ENCODE measurements around the gene RHOC. TPM values are rescaled to one million over a fixed set of nuclear protein-coding genes. Genes with fewer than 3 reads are reported as not detected.

Gene RHOC
- total RNA-seq, 4 donors from 2014 or later: 163 to 632 (median 483) TPM

DNA sequence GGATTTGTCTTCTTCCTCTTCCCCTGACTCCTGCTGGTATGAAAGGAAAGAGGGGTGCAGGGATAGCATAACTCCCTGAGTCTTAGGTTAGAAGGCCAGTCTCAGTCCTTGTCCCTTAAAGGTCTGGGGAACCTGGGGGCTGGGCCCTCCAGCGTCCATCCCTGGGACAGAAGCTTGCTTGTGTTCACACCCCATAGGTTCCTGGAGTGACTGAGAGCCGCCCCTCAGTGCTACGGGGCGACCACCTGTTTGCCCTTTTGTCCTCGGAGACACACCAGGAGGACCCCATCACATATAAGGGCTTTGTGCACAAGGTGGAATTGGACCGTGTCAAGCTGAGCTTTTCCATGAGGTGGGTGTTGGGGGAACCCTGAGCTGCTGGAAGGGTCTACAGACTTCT, 13.1 kb downstream of the RHOC start:
- TF ChIP-seq, protein P1, sequence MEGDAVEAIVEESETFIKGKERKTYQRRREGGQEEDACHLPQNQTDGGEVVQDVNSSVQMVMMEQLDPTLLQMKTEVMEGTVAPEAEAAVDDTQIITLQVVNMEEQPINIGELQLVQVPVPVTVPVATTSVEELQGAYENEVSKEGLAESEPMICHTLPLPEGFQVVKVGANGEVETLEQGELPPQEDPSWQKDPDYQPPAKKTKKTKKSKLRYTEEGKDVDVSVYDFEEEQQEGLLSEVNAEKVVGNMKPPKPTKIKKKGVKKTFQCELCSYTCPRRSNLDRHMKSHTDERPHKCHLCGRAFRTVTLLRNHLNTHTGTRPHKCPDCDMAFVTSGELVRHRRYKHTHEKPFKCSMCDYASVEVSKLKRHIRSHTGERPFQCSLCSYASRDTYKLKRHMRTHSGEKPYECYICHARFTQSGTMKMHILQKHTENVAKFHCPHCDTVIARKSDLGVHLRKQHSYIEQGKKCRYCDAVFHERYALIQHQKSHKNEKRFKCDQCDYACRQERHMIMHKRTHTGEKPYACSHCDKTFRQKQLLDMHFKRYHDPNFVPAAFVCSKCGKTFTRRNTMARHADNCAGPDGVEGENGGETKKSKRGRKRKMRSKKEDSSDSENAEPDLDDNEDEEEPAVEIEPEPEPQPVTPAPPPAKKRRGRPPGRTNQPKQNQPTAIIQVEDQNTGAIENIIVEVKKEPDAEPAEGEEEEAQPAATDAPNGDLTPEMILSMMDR (IDR thresholded peaks at IDR 0.05): no peak
- no peak for TF ChIP-seq POLR2A (IDR thresholded peaks at IDR 0.05)
- Histone ChIP-seq H3K36me3 (peaks cover 0 to 89% (median 0%) of the 10 kb centered on the region in 3 donors), H3K4me3 (no peak overlapping the region)

DNA sequence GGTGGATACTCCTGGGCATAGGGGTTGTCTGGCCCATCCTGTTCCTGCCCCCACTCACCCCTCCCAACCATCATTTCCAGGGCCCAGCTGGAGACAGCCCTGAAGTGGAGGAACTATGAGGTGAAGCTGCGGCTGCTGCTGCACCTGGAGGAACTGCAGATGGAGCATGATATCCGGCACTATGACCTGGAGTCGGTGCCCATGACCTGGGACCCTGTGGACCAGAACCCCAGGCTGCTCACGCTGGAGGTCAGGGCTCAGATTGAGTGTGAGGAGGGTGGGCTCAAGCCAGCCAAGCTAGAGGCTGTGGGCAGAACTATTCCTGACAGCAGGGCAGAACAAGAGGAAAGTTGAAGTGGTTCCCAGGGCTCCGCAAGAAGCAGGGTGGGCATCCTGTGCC, 14.2 kb downstream of the RHOC start:
- no peak overlapping the region for H3K4me3 ChIP-seq
- peaks cover 0 to 86% (median 0%) of the 10 kb centered on the region in 3 donors for H3K36me3 ChIP-seq
- H3K27ac ChIP-seq: no peak overlapping the region
- H3K4me1 ChIP-seq: peaks cover 0 to 2% (median 0%) of the 10 kb centered on the region in 4 donors
- no peaks in the 10 kb centered on the region for H3K27me3 ChIP-seq
- peak in 1 of 3 donors; percentile 33 for DNase-seq
- TF ChIP-seq, protein P1 (IDR thresholded peaks at IDR 0.05): no peak
- no peak for TF ChIP-seq POLR2A (IDR thresholded peaks at IDR 0.05)
- H3K9me3 ChIP-seq: no peaks in the 10 kb centered on the region

More for the DNA sequence above, 13.1 kb downstream of the RHOC start:
- H3K27ac ChIP-seq: no peak overlapping the region
- DNase-seq: peak in 1 of 3 donors; percentile 18
- no peaks in the 10 kb centered on the region for H3K27me3 ChIP-seq
- H3K4me1 ChIP-seq: peaks cover 0 to 11% (median 0%) of the 10 kb centered on the region in 4 donors
- no peaks in the 10 kb centered on the region for H3K9me3 ChIP-seq

DNA sequence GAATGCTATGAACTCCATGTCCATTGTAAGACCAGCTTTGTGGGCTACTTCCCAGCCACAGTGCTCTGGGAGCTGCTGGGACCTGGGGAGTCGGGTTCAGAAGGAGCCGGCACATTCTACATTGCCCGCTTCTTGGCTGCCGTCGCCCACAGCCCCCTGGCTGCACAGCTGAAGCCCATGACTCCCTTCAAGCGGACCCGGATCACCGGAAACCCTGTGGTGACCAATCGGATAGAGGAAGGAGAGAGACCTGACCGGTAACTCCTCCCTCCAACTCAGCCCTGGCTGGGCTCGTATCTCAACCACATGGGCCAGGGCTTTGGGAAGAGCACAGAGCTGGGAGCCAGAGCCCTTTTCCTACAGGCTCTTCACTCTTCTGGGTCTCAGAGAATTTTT, 17.1 kb downstream of the RHOC start:
- Histone ChIP-seq H3K27me3 (no peaks in the 10 kb centered on the region), H3K9me3 (no peaks in the 10 kb centered on the region), H3K4me3 (no peak overlapping the region), H3K36me3 (peaks cover 0 to 57% (median 0%) of the 10 kb centered on the region in 3 donors), H3K4me1 (no peaks in the 10 kb centered on the region), H3K27ac (no peak overlapping the region)
- peak in 1 of 3 donors; percentile 37 for DNase-seq
- TF ChIP-seq POLR2A (IDR thresholded peaks at IDR 0.05): no peak
- TF ChIP-seq, protein P1 (IDR thresholded peaks at IDR 0.05): no peak

DNA sequence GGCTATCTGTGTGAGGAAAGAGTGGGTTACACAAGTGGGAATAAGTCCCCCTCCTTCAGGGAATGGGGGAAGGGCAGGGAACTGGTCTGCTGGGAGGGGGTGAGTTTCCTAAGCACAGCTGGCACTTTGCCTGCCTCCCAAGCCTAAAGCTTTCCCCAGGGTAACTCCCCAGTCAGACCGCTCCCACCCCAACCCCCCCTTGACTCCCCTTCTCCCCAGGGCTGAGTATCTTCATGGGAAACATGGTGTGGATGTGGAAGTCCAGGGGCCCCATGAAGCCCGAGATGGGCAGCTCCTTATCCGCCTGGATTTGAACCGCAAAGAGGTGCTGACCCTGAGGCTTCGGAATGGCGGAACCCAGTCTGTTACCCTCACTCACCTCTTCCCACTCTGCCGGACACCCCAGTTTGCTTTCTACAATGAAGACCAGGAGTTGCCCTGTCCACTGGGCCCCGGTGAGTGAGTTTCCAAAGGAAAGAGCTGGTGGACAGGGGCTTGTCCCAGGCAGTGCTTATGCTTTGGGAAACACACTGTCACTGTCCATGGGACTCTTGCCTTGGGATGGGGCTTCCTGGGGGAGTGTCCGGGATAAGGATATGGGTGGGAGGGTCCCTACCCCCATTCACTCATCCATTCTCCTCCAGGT, 17.6 kb downstream of the RHOC start:
- no peak for TF ChIP-seq POLR2A (IDR thresholded peaks at IDR 0.05)
- TF ChIP-seq, protein P1 (IDR thresholded peaks at IDR 0.05): no peak

DNA sequence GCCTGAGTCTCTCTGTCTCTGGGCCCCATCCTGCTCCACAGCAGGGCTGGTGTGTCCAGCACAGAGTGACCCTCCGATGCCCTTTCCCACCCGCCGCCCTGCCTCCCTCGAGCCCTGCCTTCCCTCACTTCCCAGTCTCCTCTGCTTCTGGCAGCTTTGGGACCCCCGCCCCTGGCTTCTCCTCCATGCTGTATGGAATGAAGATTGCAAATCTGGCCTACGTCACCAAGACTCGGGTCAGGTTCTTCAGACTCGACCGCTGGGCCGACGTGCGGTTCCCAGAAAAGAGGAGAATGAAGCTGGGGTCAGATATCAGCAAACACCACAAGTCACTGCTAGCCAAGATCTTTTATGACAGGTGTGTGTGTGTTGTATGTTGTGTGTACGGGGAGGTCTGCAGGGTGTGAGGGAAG, 18.1 kb downstream of the RHOC start:
- Histone ChIP-seq H3K27ac (peak overlapping the region in 1 of 4 donors; percentile 14), H3K9me3 (no peaks in the 10 kb centered on the region), H3K27me3 (no peaks in the 10 kb centered on the region), H3K4me3 (no peak overlapping the region), H3K36me3 (peaks cover 0 to 47% (median 0%) of the 10 kb centered on the region in 3 donors), H3K4me1 (no peaks in the 10 kb centered on the region)
- TF ChIP-seq POLR2A (IDR thresholded peaks at IDR 0.05): no peak
- TF ChIP-seq, protein P1 (IDR thresholded peaks at IDR 0.05): no peak
- DNase-seq: peak in 1 of 3 donors; percentile 41

More for the DNA sequence above, 17.6 kb downstream of the RHOC start:
- H3K27me3 ChIP-seq: no peaks in the 10 kb centered on the region
- H3K4me3 ChIP-seq: no peak overlapping the region
- H3K27ac ChIP-seq: peak overlapping the region in 1 of 4 donors; percentile 14
- peaks cover 0 to 52% (median 0%) of the 10 kb centered on the region in 3 donors for H3K36me3 ChIP-seq
- no peaks in the 10 kb centered on the region for H3K9me3 ChIP-seq
- peak in 1 of 3 donors; percentile 34 for DNase-seq
- no peaks in the 10 kb centered on the region for H3K4me1 ChIP-seq

Data from Peyer's patch (tissue), 4 donors.